Measurements from ENCODE around the gene AKT1.

GRCh38 chr14:104749111-104749649 is 46.4 kb downstream of the AKT1 start:
- TF ChIP-seq CTCF (conservative IDR thresholded peaks at IDR 0.05; ENCODE audit: low read depth, low read length) (no peak), EZH2 (IDR thresholded peaks at IDR 0.05; ENCODE audit: borderline replicate concordance, low read depth, low read length, poor library complexity, severe bottlenecking) (no peak)
